ENCODE results near the gene CIROP.

Gene CIROP

GRCh38 chr14:23066368-23066767 lies 38.4 kb downstream of the CIROP start:
- ATAC-seq: no peak

- no peak for ATAC-seq
Observed at GRCh38 chr14:23063601-23064000, 41.2 kb downstream of the CIROP start.

- ATAC-seq: no peak
Observed at GRCh38 chr14:23062002-23062401, 42.8 kb downstream of the CIROP start.

GRCh38 chr14:23060536-23061260 lies 44.1 kb downstream of the CIROP start:
- ATAC-seq: no peak

GRCh38 chr14:23058654-23059504 lies 45.9 kb downstream of the CIROP start:
- no peak for ATAC-seq

GRCh38 chr14:23057757-23058653 lies 46.8 kb downstream of the CIROP start:
- ATAC-seq: peak; percentile 70 to 78

- ATAC-seq: peak; percentile 71 to 73
Observed at GRCh38 chr14:23056956-23057756, 47.6 kb downstream of the CIROP start, which contains the start of gene CDH24. Gene CDH24, minus strand, starts transcription at chr14:23057520. Its CDS starts 1,787 bp downstream, at chr14:23055733.

GRCh38 chr14:23056145-23056955 lies 48.4 kb downstream of the CIROP start:
- ATAC-seq: peak; percentile 65 to 73

- no peak for ATAC-seq
Observed at GRCh38 chr14:23055621-23056144, 49.1 kb downstream of the CIROP start.

- ATAC-seq: no peak
Observed at GRCh38 chr14:23055147-23055550, 49.6 kb downstream of the CIROP start.

GRCh38 chr14:23054000-23054811 lies 50.6 kb downstream of the CIROP start:
- no peak for ATAC-seq

GRCh38 chr14:23053426-23053825 lies 51.4 kb downstream of the CIROP start:
- ATAC-seq: no peak

- ATAC-seq: no peak
Observed at GRCh38 chr14:23052671-23053070, 52.1 kb downstream of the CIROP start.

- ATAC-seq: no peak
Observed at GRCh38 chr14:23052182-23052623, 52.6 kb downstream of the CIROP start.

GRCh38 chr14:23051141-23052057 lies 53.4 kb downstream of the CIROP start:
- ATAC-seq: no peak

Data from activated CD4-positive, CD25-positive, alpha-beta regulatory T cell treated with anti-CD3 and anti-CD28 coated beads, Interleukin-2, amount 50 U/mL, for 24 hours (primary cell).